HEK293 (cell line): Measurements from ENCODE around the gene ZNF26.

Experiments
- BCL11A ChIP-seq: fragments of 450-650 bp; formaldehyde crosslinking; IDR thresholded peaks from 2 replicates; pipeline ENCODE4 v1.5.1; 2016; ENCODE audit warnings: low read depth, missing biosample characterization, missing genetic modification characterization
- HIC1 ChIP-seq: fragments of 450-650 bp; formaldehyde crosslinking; IDR thresholded peaks from 2 replicates; pipeline ENCODE4 v1.5.1; 2016; ENCODE audit warnings: missing biosample characterization, missing genetic modification characterization
- KLF8 ChIP-seq: fragments of 450-650 bp; formaldehyde crosslinking; IDR thresholded peaks from 2 replicates; pipeline ENCODE4 v1.5.1; 2016; ENCODE audit warnings: missing biosample characterization, missing genetic modification characterization
- PBX3 ChIP-seq: sonication (generic); formaldehyde crosslinking; IDR thresholded peaks from 2 replicates; pipeline ENCODE4 v1.8.1; 2022; ENCODE audit warnings: mild to moderate bottlenecking, moderate library complexity, missing genetic modification reagents
- SCRT1 ChIP-seq: fragments of 450-650 bp; formaldehyde crosslinking; IDR thresholded peaks from 2 replicates; pipeline ENCODE4 v1.5.1; 2016; ENCODE audit warnings: missing biosample characterization, missing genetic modification characterization, borderline replicate concordance
- ZBTB1 ChIP-seq: fragments of 450-650 bp; formaldehyde crosslinking; IDR thresholded peaks from 2 replicates; pipeline ENCODE4 v1.5.1; 2016; ENCODE audit warnings: missing biosample characterization, missing genetic modification characterization
- ZBTB17 ChIP-seq: fragments of 450-650 bp; formaldehyde crosslinking; IDR thresholded peaks from 2 replicates; pipeline ENCODE4 v1.5.1; 2016; ENCODE audit warnings: missing biosample characterization, missing genetic modification characterization
- ZBTB48 ChIP-seq: fragments of 450-650 bp; formaldehyde crosslinking; IDR thresholded peaks from 2 replicates; pipeline ENCODE4 v1.5.1; 2016; ENCODE audit warnings: missing biosample characterization, missing genetic modification characterization
- ZBTB8A ChIP-seq: fragments of 450-650 bp; formaldehyde crosslinking; IDR thresholded peaks from 2 replicates; pipeline ENCODE4 v1.5.1; 2016; ENCODE audit warnings: missing biosample characterization, missing genetic modification characterization
- ZFHX2 ChIP-seq: fragments of 450-650 bp; formaldehyde crosslinking; conservative IDR thresholded peaks from 2 replicates; pipeline ENCODE4 v1.5.1; 2016; ENCODE audit warnings: missing biosample characterization, missing genetic modification characterization
- ZNF112 ChIP-seq: fragments of 450-650 bp; formaldehyde crosslinking; IDR thresholded peaks from 2 replicates; pipeline ENCODE4 v1.5.0; 2017; ENCODE audit warnings: missing biosample characterization, missing genetic modification characterization
- ZNF138 ChIP-seq: fragments of 450-650 bp; formaldehyde crosslinking; IDR thresholded peaks from 2 replicates; pipeline ENCODE4 v1.5.1; 2016; ENCODE audit warnings: missing biosample characterization, missing genetic modification characterization, borderline replicate concordance
- ZNF2 ChIP-seq: fragments of 450-650 bp; formaldehyde crosslinking; IDR thresholded peaks from 2 replicates; pipeline ENCODE4 v1.5.1; 2016; ENCODE audit warnings: missing biosample characterization, missing genetic modification characterization
- ZNF239 ChIP-seq: fragments of 450-650 bp; formaldehyde crosslinking; IDR thresholded peaks from 2 replicates; pipeline ENCODE4 v1.5.1; 2016; ENCODE audit warnings: missing biosample characterization, missing genetic modification characterization
- ZNF274 ChIP-seq, 2 experiments: fragments of 200-500 bp in 1 of 2; fragments of 450-650 bp in 1 of 2; sonication (Bioruptor generic) in 1 of 2; formaldehyde crosslinking in 1 of 2; IDR thresholded peaks; 2 replicates each; pipeline versions ENCODE4 v1.5.1 to v1.6.1; 2014 to 2016; ENCODE audit warnings: borderline replicate concordance in 1 of 2, inconsistent platforms in 1 of 2, low read length in 1 of 2, missing biosample characterization in 1 of 2, missing genetic modification characterization in 1 of 2
- ZNF324 ChIP-seq: fragments of 450-650 bp; formaldehyde crosslinking; IDR thresholded peaks from 2 replicates; pipeline ENCODE4 v1.5.1; 2016; ENCODE audit warnings: missing biosample characterization, missing genetic modification characterization
- ZNF404 ChIP-seq: fragments of 450-650 bp; formaldehyde crosslinking; IDR thresholded peaks from 2 replicates; pipeline ENCODE4 v1.5.1; 2017; ENCODE audit warnings: missing biosample characterization, missing genetic modification characterization
- ZNF510 ChIP-seq: fragments of 450-650 bp; formaldehyde crosslinking; IDR thresholded peaks from 2 replicates; pipeline ENCODE4 v1.5.1; 2018; ENCODE audit warnings: mild to moderate bottlenecking, missing genetic modification characterization, missing biosample characterization; ENCODE audit not compliant: insufficient replicate concordance
- ZSCAN18 ChIP-seq: fragments of 450-650 bp; formaldehyde crosslinking; IDR thresholded peaks from 2 replicates; pipeline ENCODE4 v1.5.1; 2016; ENCODE audit warnings: missing biosample characterization, missing genetic modification characterization
- ZSCAN30 ChIP-seq: fragments of 450-650 bp; IDR thresholded peaks from 2 replicates; pipeline ENCODE4 v1.5.1; 2018; ENCODE audit warnings: missing biosample characterization, mild to moderate bottlenecking, missing genetic modification characterization, moderate library complexity
- TF ChIP-seq, protein P1 (sequence below): fragments of 450-650 bp; formaldehyde crosslinking; IDR thresholded peaks from 2 replicates; pipeline ENCODE4 v1.5.1; 2016; ENCODE audit warnings: missing biosample characterization, missing genetic modification characterization
- TF ChIP-seq, protein P2 (sequence below): fragments of 450-650 bp; formaldehyde crosslinking; optimal IDR thresholded peaks from 2 replicates; pipeline ENCODE3; 2016; ENCODE audit warnings: missing biosample characterization, mild to moderate bottlenecking, missing genetic modification characterization
- TF ChIP-seq, protein P3 (sequence below): fragments of 450-650 bp; formaldehyde crosslinking; IDR thresholded peaks from 2 replicates; pipeline ENCODE4 v1.5.1; 2016; ENCODE audit warnings: missing biosample characterization, missing genetic modification characterization, borderline replicate concordance

ZNF26 gene

DNA sequence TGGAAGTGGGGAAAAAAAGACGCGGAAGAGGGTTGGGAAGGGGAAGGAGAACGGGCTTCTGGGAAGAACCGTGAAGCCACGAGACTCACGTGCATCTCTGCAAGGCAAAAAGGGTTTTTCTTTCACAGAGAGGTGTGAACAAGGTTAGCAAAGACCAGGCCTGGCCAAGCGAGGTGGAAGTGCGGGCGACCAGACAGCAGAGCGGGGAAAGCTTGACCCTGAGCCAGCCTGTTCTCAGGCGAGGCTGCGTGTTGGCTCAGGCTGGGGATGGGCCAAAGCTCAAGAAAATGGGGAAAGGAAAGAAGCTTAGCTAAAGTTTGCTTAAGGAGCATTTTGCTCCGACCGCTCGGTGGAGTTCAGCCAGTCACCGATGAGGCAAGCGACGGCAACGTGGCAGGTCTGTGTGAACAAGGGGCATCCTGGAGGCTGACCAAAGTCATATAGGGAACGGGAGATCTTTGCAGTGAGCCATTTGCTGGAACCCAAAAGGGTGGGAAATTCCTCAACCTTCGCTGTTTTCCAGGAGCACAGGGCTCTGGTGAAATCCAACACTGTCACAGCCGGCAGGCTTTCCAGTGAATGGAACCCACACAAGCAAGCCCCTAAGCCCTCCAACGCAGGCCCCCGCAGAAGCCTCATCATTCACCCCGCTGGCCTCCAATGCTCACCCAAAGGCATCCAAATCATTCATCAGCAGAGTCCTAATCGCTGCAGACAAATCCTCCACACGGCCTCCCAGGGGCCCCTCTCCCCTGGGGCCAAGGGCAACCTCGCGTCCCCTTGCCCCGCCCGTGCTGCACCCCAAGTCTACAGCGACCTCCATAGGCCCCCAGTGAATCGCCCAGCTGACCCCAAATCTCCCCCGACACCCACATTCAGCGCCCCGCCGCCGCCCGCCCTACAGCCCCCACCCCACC is 30.8 kb upstream of the ZNF26 start (continued):
- TF ChIP-seq, protein P1, sequence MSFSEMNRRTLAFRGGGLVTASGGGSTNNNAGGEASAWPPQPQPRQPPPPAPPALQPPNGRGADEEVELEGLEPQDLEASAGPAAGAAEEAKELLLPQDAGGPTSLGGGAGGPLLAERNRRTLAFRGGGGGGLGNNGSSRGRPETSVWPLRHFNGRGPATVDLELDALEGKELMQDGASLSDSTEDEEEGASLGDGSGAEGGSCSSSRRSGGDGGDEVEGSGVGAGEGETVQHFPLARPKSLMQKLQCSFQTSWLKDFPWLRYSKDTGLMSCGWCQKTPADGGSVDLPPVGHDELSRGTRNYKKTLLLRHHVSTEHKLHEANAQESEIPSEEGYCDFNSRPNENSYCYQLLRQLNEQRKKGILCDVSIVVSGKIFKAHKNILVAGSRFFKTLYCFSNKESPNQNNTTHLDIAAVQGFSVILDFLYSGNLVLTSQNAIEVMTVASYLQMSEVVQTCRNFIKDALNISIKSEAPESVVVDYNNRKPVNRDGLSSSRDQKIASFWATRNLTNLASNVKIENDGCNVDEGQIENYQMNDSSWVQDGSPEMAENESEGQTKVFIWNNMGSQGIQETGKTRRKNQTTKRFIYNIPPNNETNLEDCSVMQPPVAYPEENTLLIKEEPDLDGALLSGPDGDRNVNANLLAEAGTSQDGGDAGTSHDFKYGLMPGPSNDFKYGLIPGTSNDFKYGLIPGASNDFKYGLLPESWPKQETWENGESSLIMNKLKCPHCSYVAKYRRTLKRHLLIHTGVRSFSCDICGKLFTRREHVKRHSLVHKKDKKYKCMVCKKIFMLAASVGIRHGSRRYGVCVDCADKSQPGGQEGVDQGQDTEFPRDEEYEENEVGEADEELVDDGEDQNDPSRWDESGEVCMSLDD (tag by site-specific recombination), result peak; percentile 84
- no peak for TF ChIP-seq ZNF404 (tag by site-specific recombination)
- TF ChIP-seq, protein P2, sequence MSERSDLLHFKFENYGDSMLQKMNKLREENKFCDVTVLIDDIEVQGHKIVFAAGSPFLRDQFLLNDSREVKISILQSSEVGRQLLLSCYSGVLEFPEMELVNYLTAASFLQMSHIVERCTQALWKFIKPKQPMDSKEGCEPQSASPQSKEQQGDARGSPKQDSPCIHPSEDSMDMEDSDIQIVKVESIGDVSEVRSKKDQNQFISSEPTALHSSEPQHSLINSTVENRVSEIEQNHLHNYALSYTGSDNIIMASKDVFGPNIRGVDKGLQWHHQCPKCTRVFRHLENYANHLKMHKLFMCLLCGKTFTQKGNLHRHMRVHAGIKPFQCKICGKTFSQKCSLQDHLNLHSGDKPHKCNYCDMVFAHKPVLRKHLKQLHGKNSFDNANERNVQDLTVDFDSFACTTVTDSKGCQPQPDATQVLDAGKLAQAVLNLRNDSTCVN (tag by site-specific recombination), result no peak
- TF ChIP-seq ZNF324, result no peak
- no peak for TF ChIP-seq ZNF2 (tag by site-specific recombination)
- peak; percentile 45; the same call in 1 of the 2 replicates for TF ChIP-seq ZBTB8A (tag by site-specific recombination)
- TF ChIP-seq ZNF274 (IDR thresholded peaks at IDR 0.05; ENCODE audit: low read length), result no peak
- TF ChIP-seq ZNF274 (tag by site-specific recombination; IDR thresholded peaks at IDR 0.05; ENCODE audit: borderline replicate concordance), result no peak
- peak; percentile 23; the same call in 1 of the 2 replicates for TF ChIP-seq ZBTB48 (tag by site-specific recombination)
- no peak for TF ChIP-seq KLF8 (tag by site-specific recombination)
- TF ChIP-seq ZSCAN18 (tag by site-specific recombination), result no peak
- TF ChIP-seq, protein P3, sequence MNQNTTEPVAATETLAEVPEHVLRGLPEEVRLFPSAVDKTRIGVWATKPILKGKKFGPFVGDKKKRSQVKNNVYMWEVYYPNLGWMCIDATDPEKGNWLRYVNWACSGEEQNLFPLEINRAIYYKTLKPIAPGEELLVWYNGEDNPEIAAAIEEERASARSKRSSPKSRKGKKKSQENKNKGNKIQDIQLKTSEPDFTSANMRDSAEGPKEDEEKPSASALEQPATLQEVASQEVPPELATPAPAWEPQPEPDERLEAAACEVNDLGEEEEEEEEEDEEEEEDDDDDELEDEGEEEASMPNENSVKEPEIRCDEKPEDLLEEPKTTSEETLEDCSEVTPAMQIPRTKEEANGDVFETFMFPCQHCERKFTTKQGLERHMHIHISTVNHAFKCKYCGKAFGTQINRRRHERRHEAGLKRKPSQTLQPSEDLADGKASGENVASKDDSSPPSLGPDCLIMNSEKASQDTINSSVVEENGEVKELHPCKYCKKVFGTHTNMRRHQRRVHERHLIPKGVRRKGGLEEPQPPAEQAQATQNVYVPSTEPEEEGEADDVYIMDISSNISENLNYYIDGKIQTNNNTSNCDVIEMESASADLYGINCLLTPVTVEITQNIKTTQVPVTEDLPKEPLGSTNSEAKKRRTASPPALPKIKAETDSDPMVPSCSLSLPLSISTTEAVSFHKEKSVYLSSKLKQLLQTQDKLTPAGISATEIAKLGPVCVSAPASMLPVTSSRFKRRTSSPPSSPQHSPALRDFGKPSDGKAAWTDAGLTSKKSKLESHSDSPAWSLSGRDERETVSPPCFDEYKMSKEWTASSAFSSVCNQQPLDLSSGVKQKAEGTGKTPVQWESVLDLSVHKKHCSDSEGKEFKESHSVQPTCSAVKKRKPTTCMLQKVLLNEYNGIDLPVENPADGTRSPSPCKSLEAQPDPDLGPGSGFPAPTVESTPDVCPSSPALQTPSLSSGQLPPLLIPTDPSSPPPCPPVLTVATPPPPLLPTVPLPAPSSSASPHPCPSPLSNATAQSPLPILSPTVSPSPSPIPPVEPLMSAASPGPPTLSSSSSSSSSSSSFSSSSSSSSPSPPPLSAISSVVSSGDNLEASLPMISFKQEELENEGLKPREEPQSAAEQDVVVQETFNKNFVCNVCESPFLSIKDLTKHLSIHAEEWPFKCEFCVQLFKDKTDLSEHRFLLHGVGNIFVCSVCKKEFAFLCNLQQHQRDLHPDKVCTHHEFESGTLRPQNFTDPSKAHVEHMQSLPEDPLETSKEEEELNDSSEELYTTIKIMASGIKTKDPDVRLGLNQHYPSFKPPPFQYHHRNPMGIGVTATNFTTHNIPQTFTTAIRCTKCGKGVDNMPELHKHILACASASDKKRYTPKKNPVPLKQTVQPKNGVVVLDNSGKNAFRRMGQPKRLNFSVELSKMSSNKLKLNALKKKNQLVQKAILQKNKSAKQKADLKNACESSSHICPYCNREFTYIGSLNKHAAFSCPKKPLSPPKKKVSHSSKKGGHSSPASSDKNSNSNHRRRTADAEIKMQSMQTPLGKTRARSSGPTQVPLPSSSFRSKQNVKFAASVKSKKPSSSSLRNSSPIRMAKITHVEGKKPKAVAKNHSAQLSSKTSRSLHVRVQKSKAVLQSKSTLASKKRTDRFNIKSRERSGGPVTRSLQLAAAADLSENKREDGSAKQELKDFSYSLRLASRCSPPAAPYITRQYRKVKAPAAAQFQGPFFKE (tag by site-specific recombination), result no peak
- TF ChIP-seq ZNF239 (tag by site-specific recombination), result no peak
- TF ChIP-seq ZBTB17 (tag by site-specific recombination), result peak; percentile 70
- no peak for TF ChIP-seq HIC1
- no peak for TF ChIP-seq BCL11A (tag by site-specific recombination)
- no peak for TF ChIP-seq ZNF138 (tag by site-specific recombination)
- TF ChIP-seq ZSCAN30 (tag by site-specific recombination), result no peak
- TF ChIP-seq PBX3 (CRISPR knock-in tag), result no peak
- no peak for TF ChIP-seq ZBTB1 (tag by site-specific recombination)
- TF ChIP-seq SCRT1 (tag by site-specific recombination), result no peak
- TF ChIP-seq ZNF510 (tag by site-specific recombination), result no peak
- TF ChIP-seq ZFHX2, result peak; percentile 62
- TF ChIP-seq ZNF112 (tag by site-specific recombination), result no peak
